HG02678 (cell line): ENCODE data around the gene CDK1.
"Not testable (repeated sequence)": the region's sequence is repeated elsewhere in the genome, so short reads cannot be mapped to it uniquely, and the experiment has no call there.

Source experiments
- ATAC-seq: cut with Tn5 transposase; IDR thresholded peaks from one replicate; pipeline ENCODE4 v1.9.1; 2021; ENCODE audit warnings: mild to moderate bottlenecking, moderate library complexity; ENCODE audit not compliant: unreplicated experiment

Gene CDK1

GRCh38 chr10:60810437-60811182, 32.3 kb downstream of the CDK1 start:
- no peak for ATAC-seq

DNA sequence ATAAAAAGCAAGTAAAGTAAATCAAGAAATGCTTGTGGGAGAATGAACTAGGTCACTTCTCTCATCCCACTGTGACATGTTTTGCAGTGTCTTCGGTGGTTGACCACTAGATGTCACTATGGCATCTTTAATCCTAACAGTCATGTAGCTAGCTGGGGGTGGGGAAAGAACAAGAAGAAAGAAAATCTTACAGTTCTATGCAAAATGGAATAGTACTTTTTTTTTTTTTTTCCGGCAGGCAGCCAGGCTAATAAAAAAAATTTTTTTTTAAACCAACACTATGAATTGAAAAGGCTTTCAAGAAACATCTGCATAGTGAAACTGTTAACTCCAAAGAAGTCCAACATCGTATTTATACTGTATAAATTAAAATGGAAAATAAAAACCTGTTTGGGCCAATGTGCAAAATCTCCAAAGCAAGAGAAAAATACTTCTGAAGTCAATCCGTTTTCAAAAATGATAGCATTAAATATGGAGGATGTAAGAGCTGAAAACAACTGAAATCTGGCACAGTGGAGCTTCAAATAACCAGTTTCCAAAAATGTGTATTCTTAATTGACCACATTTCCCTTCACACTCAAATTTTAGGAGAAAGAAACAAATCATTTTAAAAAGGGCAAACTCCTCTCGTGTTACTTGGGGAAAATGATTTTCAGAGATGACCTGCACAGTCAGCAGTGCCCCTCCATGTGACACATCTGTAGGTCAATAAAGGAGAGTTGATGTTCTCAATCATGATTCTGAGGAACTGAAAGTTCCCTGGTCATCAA, 38.5 kb downstream of the CDK1 start:
- ATAC-seq = peak; percentile 85

GRCh38 chr10:60817398-60817805, 39.1 kb downstream of the CDK1 start:
- no peak for ATAC-seq

DNA sequence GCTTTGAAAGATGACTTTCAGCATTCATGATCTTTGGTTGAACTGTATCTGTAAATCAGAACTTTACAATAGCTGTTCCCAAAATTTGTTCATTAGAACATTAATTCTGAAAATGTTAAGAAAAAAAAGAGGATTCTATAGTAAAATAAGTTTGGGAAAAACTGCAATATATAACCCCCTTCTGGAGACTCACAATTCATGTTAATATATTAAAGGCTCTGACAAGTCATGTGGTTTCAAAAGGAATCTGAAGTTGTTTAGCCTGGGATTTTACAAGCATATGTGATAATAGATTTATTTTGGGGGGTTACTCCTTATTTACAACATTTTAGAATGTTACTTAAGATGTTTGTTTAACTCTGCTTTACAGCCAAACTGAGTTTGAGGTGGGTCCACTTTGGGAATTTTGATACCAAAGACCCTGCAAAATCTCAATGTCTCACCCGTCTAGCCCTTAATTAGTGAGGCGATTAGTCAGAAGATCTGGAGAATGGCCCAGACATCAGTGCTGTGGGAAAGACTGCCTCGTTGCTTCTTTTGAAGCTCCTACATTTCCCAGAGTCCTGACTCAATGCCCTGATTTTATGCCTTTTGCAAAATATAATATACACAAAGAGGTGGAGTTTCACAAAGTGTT, 40.0 kb downstream of the CDK1 start:
- no peak for ATAC-seq

- ATAC-seq = no peak
These were observed 41.0 kb downstream of the CDK1 start for GRCh38 chr10:60819271-60819670.

DNA sequence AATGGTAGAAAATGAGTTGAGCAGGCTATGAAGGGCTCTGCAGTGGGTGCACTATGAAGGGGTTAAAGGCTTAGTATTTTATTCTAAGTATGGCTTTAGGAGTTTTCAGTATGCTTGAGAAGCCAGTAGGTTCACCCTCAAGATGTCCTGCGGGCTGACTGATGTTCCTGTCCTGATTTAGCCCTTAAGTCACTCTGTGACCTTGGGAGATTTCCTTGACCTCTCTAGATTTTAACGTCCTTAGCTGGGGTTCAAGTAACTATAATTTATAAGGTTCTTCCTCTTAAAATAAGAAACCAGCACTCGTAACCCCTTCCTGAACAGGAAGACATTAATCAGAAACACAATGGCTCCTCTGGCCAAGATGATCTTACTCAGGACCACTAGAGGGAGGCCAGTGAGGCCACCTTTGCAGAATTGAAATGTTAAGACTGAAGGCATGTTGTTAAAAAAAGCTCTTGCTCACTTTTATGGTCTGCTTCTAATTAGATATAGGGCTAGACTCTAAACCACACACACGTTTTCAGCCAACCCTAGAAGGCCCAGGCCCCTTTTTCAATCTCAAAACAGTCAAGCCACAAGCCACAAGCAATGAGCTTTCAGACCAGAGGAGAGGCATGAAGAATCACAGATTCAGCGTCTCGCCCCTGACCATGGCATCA, 41.9 kb downstream of the CDK1 start:
- ATAC-seq = peak; percentile 63

DNA sequence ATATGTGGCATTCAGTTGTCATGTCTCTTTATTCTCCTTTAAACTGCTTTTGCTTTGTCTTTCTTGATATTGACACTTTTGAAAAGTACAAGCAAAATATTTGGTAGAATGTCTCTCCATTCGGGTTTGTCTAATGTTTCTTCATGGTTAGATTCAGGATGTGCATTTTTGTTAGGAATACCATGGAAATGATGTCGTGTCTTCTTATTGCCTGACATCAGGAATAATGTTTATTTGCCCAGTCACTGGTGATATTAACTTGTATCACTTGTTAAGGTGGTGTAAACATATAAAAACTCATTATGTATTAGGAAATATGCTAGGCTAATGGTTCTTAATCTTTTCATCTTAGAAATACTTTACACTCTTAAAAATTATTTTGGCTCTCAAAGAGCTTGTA, 43.4 kb downstream of the CDK1 start:
- ATAC-seq = no peak

DNA sequence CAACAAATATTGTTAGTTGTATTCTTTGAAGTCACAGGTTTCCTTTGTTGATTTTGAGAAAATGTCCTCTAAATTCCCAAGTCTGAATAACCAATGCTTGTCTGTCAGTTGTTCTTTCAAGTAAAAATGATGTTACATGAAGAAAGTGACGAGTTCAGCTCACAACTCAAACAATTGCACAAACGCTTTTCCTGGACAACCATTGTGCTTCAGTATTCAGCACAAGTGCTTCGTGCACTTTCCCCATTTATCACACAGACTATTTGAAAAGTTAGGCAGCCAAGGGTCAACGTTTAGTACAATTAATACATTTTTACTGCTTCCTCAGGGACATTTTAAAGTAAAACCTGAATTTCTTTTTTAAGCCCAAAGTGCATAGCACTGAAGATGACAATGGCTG, 44.5 kb downstream of the CDK1 start:
- ATAC-seq = no peak

- no peak for ATAC-seq
These were observed 45.0 kb downstream of the CDK1 start for GRCh38 chr10:60823324-60823723.

DNA sequence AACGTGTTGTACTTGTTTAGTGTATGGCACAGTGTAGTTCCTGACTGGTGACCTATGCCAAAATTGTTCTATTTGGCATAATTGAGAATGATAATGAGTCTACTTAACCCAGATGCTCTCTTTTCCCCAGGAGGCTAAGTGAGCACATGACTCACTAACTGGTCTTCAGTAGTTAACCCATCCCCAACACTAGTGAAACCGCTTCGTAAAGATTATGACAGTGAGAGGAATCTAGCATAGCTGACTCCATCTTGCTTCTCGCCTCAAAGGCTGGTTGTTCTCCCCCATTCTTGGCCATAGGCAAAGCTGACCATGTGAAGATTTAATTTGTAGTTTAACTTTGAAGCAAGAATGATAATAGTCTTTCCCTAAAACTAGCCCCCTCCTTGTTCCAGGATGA, 47.2 kb downstream of the CDK1 start:
- no peak for ATAC-seq

DNA sequence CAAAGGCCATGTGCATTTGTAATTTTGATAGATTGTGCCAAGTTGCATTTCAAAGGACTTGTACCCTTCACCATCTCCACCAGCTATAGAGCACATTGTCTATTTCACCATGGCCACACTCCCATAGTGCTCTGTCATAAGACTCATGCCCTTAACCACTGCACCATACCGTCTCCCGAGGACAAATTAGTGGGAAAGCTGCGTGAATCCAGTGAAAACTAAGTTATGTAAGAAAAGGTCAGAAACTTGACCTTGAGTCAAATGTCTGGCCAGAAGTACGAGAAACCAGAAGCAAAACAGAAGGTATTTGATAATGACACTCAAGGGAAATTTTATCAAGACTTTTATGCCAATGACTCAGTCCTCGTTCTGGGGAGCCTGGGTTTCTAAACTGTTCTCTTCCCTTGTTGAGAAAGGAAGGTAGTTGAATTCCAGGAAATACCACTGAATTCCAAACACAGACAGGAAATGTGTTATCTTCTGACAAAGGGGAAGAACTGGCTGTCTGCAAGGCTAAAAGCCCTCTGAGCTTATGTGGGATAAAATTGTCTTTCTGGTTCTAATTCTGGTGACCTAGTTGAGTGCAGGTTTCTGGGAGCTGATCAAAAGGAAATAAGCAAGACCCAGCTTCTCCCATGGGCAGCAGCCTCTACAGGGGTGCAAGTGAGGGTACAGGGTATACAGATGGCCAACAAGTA, 49.7 kb downstream of the CDK1 start:
- no peak for ATAC-seq

- no peak for ATAC-seq
These were observed 50.2 kb downstream of the CDK1 start for GRCh38 chr10:60828489-60828852.

- ATAC-seq = not testable (repeated sequence)
These were observed 53.9 kb downstream of the CDK1 start for GRCh38 chr10:60832136-60832535.

DNA sequence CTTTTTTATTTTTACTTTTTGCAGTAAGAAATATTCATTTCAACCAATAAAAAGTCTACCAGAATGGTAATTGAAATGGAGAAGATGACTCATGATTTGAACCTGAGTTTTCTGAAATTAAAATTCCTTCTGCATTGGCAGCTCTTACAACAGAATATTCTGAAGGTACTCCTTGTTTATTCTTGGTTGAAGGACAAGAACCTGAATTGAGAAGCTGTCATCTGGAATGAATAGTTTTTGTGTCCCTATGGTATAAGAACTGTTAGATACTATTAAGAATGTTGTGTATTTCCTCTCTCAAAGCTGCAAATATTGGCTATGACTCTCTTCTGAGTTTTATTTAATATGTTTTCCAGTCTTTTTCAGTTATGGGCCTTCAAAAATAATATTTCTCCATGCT, 56.1 kb downstream of the CDK1 start:
- ATAC-seq = no peak

DNA sequence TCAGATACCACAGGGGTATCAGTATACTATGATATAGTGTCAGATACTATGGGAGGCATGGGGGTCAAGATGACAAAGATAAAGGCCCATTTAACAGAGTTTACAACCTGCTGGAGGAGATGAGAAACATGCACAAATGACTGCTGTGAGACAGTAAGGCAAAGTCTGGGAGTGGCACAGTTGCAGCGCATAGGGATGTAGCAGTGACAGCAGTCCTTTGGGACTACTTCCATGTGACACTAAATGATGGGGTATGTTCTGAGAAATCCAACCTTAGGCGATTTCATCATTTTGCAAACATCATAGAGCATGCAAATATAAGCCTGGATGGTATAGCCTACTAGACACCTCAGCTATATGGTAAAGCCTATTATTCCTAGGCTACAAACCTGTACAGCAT, 56.8 kb downstream of the CDK1 start:
- no peak for ATAC-seq

DNA sequence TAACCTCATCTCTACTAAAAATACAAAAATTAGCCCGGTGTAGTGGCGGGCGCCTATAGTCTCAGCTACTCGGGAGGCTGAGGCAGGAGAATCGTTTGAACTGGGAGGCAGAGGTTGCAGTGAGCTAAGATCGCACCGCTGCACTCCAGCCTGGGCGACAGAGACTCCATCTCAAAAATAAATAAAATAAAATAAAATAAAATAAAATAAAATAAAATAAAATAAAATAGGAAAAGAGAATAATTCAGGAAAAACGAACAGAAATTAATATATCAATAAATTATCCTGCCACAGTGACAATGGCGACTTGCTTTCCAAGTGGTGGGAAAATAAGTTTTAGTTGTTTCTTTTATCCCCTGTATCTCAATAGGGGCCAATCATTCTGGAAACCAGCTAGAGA, 62.9 kb downstream of the CDK1 start:
- ATAC-seq = not testable (repeated sequence)

DNA sequence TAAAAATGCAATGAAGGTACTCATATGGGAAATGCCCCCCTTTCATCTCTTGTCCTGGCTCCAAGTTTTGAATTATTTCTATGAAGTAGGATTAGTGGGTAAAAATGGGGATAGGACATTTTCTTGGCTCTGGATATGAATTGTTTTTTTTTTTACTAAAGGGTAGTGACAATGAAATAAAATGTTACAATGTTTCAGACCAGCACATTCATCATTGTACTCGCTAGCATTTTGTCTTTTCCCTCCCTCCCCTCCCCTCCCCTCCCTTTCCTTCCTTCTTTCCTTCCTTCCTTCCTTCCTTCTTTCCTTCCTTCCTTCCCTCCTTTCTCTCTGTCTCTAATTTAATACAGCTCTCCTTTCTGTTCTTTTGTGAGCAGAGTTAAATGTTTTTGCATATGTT, 64.4 kb downstream of the CDK1 start:
- ATAC-seq = no peak
